VCaP (cell line): ENCODE results near the gene JMJD7.

Experiments used
- H3K27ac ChIP-seq: fragments of 450-650 bp; 2 replicates; pipeline ENCODE4 v1.5.1; 2017
- TF ChIP-seq, protein P1 (sequence below): fragments of 450-650 bp; conservative IDR thresholded peaks from 2 replicates; pipeline ENCODE4 v1.5.1; 2017; ENCODE audit warnings: mild to moderate bottlenecking, moderate library complexity

Gene JMJD7

DNA sequence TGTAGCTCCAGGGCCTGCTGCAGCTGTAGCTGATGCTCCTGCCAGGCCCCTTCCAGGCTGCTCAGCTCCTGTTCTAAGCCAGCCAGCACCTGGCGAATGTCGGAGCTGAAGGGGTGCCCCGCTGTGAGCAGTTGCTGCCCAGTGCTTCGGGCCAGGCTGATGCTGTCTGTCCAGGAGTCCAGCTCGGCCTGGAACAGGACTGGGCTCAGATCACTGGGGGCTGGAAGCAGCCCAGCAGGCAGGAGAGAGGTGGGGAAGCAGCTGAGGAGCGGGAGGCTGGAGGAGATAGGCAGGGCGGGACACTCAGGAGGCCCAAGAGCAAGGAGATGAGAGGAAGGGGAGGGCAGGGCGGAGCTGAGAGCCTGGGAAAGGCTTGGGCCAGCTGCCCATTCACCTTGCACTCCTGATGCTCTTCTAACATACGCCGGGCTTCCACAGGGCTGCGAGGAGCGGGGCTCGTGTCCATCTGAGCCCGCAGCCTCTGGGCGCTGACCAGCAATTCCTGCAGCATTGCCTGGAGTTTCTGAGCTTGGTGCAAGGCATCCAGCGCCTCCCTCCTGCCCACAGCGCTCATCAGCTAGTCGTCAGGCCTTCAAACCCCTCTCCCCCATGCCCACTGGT, 34.0 kb downstream of the JMJD7 start:
- peak overlapping the region; percentile 45; the same call in 1 of the 2 replicates for H3K27ac ChIP-seq
- TF ChIP-seq, protein P1, sequence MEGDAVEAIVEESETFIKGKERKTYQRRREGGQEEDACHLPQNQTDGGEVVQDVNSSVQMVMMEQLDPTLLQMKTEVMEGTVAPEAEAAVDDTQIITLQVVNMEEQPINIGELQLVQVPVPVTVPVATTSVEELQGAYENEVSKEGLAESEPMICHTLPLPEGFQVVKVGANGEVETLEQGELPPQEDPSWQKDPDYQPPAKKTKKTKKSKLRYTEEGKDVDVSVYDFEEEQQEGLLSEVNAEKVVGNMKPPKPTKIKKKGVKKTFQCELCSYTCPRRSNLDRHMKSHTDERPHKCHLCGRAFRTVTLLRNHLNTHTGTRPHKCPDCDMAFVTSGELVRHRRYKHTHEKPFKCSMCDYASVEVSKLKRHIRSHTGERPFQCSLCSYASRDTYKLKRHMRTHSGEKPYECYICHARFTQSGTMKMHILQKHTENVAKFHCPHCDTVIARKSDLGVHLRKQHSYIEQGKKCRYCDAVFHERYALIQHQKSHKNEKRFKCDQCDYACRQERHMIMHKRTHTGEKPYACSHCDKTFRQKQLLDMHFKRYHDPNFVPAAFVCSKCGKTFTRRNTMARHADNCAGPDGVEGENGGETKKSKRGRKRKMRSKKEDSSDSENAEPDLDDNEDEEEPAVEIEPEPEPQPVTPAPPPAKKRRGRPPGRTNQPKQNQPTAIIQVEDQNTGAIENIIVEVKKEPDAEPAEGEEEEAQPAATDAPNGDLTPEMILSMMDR, result no peak

GRCh38 chr15:41862515-41863116, 34.7 kb downstream of the JMJD7 start:
- H3K27ac ChIP-seq, result peak overlapping the region; percentile 45; the same call in 1 of the 2 replicates

DNA sequence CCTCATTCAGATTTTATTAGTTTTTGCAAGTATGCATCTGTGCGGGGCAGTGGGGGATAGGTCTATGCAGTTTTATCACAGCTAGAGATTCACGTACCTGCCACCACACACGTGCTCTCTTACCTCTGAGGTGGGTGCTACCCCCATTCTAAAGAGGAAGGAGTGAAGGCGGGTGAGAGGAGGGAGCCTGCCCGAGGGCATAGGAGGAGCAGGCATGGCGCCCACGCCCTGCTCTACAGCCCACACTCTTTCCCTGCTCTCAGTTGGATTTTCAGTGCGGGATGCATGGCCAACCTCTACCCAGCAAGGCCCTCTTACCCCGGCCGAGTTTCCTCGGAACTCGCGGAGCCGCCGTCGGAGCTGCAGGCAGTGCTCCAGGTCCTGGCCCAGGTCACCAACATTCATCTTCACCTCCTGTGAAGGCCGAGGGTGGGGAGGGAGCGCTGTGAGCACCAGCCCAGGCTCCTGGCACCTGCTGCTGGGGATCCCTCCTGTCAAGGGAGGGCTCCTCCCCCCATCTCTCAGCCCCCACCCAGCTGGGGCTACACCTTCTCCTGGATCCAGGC, 37.7 kb downstream of the JMJD7 start:
- H3K27ac ChIP-seq, result no peak overlapping the region
- TF ChIP-seq, protein P1, result no peak

More at GRCh38 chr15:41862515-41863116, 34.7 kb downstream of the JMJD7 start:
- TF ChIP-seq, protein P1, result no peak

DNA sequence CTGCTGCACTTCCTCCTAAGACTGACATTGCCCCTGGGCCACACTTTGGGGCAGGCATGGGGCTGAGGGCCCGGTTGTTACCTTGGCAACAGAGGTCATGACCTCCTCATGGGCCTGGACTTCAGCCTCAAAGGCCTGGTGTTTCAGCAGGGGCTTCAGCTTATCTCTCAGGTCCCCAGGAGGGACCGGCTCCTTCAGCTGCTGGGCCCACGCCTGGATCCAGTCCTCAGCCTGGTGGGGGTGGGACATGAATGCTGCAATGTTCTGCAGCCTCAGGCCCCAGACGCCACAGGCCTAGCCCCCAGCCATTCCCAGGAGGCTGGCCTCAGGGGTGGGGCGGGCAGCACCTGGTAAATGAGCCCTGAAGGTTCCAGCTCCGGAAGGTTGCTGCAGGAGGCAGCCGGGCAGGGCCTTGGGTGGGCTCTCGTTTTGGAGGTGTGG, 38.4 kb downstream of the JMJD7 start:
- H3K27ac ChIP-seq, result no peak overlapping the region
- TF ChIP-seq, protein P1, result no peak

DNA sequence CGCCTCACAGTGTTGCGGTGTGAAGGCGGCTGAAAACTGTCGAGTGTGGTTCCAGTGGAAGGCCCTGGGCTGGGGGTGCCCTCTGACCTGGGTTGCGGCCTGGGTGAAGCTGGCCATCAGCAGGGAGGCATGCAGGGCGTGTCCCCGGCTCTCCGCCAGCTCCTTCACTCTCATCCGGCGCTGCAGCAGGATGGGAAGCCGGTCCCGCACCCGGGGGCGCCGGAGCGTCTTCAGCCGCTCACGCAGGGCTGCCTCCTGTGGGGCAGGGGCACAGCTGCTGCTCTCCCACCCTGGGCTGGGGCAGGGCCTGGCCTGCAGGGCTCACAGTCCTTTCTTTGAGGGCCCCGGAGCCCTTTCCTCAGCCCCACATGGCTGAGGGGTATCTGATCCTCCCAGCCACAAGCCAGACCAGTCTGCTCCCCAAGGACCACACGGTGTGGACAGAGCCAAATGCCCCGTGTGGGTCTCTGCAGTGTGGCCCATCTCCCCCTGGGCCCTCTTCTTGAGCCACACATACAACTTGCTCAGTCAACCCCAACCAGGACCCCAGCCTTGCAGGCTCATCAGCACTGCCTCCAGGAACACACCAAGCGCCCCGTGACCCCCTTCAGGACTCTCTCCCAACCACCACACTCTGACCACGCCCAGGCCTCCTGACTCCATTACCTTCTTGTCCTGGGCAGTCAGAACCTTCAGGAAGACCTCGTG, 39.1 kb downstream of the JMJD7 start:
- TF ChIP-seq, protein P1, result no peak
- no peak overlapping the region for H3K27ac ChIP-seq

- TF ChIP-seq, protein P1, result no peak
- no peak overlapping the region for H3K27ac ChIP-seq
Observed at GRCh38 chr15:41868321-41868720, 40.4 kb downstream of the JMJD7 start.
